ENCODE data around the gene MCUB.

Gene MCUB

DNA sequence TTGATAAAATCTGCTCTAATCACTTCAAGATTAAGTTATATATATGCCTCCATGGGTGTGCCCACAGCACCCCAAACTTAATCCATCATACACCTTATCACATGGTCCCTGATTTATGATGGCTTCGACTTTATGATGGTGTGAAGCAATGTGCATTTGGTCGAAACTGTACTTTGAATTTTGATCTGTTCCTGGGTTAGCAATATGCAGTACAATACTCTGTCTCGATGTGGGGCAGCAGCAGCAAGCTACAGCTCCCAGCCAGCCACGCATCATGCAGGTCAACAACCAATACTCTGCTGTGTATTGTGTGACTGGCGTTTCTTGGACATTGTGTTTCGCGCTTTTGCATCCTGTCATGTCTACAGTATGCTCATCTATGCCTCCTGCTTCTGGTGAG is 62.6 kb downstream of the MCUB start:
- TF ChIP-seq, protein P1, sequence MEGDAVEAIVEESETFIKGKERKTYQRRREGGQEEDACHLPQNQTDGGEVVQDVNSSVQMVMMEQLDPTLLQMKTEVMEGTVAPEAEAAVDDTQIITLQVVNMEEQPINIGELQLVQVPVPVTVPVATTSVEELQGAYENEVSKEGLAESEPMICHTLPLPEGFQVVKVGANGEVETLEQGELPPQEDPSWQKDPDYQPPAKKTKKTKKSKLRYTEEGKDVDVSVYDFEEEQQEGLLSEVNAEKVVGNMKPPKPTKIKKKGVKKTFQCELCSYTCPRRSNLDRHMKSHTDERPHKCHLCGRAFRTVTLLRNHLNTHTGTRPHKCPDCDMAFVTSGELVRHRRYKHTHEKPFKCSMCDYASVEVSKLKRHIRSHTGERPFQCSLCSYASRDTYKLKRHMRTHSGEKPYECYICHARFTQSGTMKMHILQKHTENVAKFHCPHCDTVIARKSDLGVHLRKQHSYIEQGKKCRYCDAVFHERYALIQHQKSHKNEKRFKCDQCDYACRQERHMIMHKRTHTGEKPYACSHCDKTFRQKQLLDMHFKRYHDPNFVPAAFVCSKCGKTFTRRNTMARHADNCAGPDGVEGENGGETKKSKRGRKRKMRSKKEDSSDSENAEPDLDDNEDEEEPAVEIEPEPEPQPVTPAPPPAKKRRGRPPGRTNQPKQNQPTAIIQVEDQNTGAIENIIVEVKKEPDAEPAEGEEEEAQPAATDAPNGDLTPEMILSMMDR (IDR thresholded peaks at IDR 0.05; ENCODE audit: control insufficient read depth, insufficient read depth, low read depth, low read length, missing control alignments), result no peak
- no peak overlapping the region for H3K4me3 ChIP-seq (ENCODE audit: control insufficient read depth, low read depth, low read length)
- DNase-seq (ENCODE audit: low read depth), result no peak

DNA sequence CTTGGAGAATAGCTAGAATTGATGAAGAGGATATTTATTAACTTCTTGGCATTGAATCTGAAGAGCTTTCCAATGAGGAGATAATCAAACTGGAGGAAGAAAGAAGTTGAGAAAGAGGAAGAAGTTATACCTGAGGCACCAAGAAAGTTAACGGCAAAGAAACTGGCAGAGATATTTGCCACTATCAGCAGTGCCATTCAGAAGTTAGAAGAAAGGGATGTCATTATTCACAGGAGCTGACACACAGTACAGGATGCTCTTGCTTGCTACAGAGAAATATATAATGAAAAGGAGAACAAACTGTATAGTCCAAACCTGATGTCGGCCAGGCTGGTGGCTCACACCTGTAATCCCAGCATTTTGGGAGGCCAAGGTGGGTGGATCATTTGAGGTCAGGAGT is 64.5 kb downstream of the MCUB start:
- TF ChIP-seq, protein P1 (IDR thresholded peaks at IDR 0.05; ENCODE audit: control insufficient read depth, insufficient read depth, low read depth, low read length, missing control alignments), result no peak
- H3K4me3 ChIP-seq (ENCODE audit: control insufficient read depth, low read depth, low read length), result no peak overlapping the region
- DNase-seq (ENCODE audit: low read depth), result no peak

DNA sequence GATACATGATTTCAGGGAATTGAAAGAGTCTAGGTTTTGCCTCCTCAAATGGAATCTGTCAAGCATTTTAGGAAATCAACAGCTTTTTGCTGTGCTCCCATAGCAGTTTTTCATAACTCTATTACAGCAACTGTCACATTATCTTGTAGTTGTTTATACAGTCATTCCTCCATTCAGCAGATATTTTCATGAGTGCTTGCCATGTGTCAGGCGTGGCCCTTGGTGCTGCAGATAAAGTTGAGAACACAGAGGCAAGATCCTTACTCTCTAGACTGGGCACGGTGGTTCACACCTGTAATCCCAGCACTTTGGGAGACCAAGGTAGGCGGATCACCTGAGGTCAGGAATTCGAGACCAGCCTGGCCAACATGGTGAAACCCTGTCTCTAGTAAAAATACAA is 67.3 kb downstream of the MCUB start:
- TF ChIP-seq, protein P1 (IDR thresholded peaks at IDR 0.05; ENCODE audit: control insufficient read depth, insufficient read depth, low read depth, low read length, missing control alignments), result no peak
- H3K4me3 ChIP-seq (ENCODE audit: control insufficient read depth, low read depth, low read length), result no peak overlapping the region
- DNase-seq (ENCODE audit: low read depth), result no peak

DNA sequence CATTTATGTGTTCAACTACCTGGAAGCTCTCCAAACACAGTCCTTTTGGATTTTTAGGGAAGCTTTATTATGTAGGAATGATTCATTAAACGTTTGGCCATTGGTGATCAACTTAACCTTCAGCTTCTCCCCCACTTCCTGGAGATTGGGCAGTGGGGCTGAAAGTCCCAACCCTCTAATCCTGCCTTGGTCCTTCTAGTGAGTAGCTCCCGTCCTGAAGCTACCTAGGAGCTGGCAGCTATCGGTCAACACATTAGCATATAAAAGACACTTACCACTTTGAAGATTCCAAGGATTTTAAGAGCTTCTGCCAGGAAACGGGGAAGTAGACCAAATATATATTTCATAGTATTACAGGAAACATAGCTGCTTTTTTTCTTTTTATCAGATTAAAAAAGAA is 69.7 kb downstream of the MCUB start:
- TF ChIP-seq, protein P1 (IDR thresholded peaks at IDR 0.05; ENCODE audit: control insufficient read depth, insufficient read depth, low read depth, low read length, missing control alignments), result no peak
- H3K4me3 ChIP-seq (ENCODE audit: control insufficient read depth, low read depth, low read length), result no peak overlapping the region
- DNase-seq (ENCODE audit: low read depth), result no peak

DNA sequence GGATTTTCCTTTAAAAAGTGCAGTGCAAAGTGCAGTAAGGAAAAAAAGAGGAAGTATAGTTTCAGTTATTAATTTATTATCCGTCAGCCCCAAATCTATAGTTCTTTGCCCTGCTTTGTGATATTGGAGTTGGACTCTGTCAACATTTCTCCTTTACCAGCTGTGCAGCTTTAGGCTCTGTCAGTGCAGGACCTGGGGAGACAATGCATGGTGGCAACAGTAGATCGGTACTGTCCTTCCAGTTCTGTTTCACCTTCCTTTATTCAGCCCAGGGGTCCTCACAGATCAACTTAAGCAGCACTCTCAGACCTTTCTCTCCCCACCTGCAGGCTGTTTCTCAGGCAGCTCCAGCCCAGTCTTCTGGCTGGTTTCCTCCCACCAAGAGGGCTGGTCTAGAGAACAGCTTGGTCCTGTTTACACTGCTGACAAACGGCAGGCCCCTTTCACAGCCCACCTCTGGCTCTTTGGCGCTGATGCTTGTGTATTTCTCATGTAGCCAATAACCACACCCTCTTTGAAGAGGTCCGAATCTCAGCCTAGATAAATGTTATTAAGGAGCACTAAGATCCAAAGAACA is 71.6 kb downstream of the MCUB start:
- TF ChIP-seq, protein P1 (IDR thresholded peaks at IDR 0.05; ENCODE audit: control insufficient read depth, insufficient read depth, low read depth, low read length, missing control alignments), result no peak
- no peak for DNase-seq (ENCODE audit: low read depth)
- H3K4me3 ChIP-seq (ENCODE audit: control insufficient read depth, low read depth, low read length), result no peak overlapping the region

DNA sequence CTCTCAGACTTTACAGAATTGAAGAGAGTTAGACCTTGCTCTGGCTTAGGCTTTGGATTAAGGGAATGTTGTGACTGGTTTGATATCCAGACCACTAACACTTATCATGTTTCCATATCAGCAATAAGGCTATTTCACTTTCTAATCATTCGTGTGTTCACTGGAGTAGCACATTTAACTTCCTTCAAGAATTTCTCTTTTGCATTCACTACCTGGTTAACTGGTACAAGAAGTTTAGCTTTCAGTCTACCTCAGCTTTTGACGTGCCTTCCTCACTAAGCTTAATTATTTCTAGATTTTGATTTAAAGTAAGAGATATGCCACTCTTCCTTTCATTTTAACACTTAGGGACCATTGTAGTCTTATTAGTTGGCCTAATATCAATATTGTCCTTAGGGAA is 80.6 kb downstream of the MCUB start:
- H3K4me3 ChIP-seq (ENCODE audit: control insufficient read depth, low read depth, low read length), result no peak overlapping the region
- no peak for DNase-seq (ENCODE audit: low read depth)
- TF ChIP-seq, protein P1 (IDR thresholded peaks at IDR 0.05; ENCODE audit: control insufficient read depth, insufficient read depth, low read depth, low read length, missing control alignments), result no peak
